GM12864 (cell line): ENCODE results near the gene BMPR2.

Source experiments
- DNase-seq: peaks from one replicate; pipeline ENCODE4 v3.0.0-alpha.2; 2011; ENCODE audit warnings: low read depth
- H3K4me3 ChIP-seq: 2 replicates; pipeline ENCODE4 v1.5.1; 2011; ENCODE audit warnings: mild to moderate bottlenecking, low read depth, low read length, control low read depth
- TF ChIP-seq, protein P1 (sequence below): IDR thresholded peaks from 2 replicates; pipeline ENCODE4 v1.5.1; 2011; ENCODE audit warnings: low read depth, mild to moderate bottlenecking, moderate library complexity, low read length, control low read depth, inconsistent platforms; ENCODE audit errors: missing control alignments

BMPR2 gene

GRCh38 chr2:202604699-202605098, 228.6 kb downstream of the BMPR2 start:
- no peak overlapping the region for H3K4me3 ChIP-seq
- DNase-seq, result peak; percentile 36
- TF ChIP-seq, protein P1, sequence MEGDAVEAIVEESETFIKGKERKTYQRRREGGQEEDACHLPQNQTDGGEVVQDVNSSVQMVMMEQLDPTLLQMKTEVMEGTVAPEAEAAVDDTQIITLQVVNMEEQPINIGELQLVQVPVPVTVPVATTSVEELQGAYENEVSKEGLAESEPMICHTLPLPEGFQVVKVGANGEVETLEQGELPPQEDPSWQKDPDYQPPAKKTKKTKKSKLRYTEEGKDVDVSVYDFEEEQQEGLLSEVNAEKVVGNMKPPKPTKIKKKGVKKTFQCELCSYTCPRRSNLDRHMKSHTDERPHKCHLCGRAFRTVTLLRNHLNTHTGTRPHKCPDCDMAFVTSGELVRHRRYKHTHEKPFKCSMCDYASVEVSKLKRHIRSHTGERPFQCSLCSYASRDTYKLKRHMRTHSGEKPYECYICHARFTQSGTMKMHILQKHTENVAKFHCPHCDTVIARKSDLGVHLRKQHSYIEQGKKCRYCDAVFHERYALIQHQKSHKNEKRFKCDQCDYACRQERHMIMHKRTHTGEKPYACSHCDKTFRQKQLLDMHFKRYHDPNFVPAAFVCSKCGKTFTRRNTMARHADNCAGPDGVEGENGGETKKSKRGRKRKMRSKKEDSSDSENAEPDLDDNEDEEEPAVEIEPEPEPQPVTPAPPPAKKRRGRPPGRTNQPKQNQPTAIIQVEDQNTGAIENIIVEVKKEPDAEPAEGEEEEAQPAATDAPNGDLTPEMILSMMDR, result no peak

DNA sequence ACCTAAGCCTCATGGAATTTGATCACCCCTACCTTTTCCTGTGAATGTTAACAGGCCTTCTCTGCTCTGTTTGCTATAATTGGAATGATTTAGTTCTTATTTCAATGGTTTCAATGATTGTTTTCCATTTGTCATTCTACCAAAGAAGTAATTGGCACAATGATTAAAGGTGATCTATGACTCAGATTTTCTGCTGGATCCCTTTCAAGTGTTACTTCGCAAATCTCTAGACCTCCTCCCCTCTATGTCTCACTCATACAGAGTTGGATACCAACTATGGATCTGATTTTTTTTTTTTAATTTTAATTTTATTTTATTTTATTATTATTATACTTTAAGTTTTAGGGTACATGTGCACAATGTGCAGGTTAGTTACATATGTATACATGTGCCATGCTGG, 229.0 kb downstream of the BMPR2 start:
- H3K4me3 ChIP-seq, result no peak overlapping the region
- TF ChIP-seq, protein P1, result no peak
- no peak for DNase-seq

DNA sequence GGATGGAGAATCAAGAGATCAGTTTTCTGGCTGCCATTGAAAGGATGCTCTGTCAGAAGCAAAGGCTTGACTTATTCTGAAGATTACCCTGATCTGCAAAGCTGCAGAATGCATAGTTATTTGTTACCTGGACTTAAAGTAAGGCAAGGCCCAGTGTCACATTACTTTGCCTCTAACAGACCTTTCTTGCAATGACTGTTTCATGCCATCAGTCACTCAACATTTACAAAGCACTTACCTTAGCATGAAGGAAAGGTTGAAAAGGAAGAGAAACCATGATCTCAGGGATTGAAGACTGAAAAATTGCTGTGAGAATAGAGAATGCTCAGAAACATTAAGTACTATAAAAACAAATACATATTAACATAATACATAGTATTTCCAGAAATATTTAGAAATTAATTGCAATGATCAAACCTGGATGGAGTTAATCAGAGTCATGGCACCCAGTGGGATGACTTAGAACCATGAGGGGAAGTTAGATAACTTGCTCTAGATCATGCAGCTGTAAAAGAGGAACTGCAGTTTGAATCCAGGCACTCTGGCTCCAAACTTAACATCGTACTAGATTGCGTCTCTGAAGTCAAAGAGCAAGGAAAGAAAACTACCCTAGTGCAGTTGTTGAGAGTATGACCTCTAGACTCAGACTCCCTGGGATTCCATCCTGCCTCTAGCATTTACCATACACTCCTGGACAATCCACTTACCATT, 232.2 kb downstream of the BMPR2 start:
- TF ChIP-seq, protein P1, result no peak
- DNase-seq, result peak; percentile 46
- no peak overlapping the region for H3K4me3 ChIP-seq

DNA sequence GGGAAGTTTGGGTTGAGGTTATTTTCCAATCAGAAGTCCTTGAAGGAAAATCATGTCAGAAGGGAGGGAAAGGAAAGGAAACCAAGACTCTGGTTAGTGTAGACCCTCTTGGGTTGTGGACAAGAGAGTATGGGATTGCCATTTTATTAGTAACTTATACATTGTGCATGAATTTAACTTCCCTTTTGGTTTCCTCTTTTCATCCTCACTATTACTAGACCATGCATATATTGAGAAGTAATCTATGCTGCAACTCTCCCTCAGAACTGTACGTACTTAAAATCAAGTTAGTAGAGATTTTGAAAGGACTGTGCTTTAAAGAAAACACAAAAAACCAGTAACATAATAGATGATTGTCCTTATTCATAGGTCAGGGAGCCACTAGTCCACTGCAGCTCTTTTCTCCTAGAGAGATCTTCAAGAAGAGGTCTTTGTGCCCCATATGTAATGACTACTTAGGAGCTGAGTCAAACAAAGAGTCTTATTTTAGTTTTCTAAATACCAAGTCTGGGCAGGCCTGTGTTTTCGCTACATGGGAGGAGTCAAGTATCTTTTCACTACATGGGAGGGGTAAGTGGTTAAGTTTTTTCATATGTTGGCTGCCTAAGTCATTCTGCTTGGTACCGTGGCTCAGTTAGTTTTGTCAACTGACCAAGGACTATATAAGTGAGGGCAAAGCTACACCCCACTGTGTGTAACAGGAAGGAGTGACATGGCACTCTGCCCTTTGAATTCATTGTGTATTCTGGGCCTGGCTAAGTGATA, 233.4 kb downstream of the BMPR2 start:
- TF ChIP-seq, protein P1, result no peak
- peak; percentile 83 for DNase-seq
- H3K4me3 ChIP-seq, result no peak overlapping the region

DNA sequence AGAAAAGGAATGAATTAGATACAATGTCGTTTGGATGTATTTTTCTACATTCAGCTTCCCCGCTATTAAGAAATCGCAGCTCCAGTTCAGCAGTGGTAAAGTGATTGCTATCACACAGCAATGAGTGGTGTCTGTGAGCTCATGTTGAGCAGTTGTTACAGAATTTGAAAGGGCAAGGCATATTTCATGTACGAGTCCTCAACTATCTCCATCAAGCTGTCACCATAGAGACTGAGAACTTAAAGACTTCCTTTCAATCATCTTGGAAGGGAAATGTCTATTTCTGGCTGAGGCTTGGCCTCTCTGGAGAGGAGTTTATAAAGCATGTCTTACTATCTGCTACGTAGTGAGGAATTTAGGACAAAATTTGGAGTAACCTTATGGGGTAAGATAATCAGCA, 234.3 kb downstream of the BMPR2 start:
- DNase-seq, result no peak
- H3K4me3 ChIP-seq, result no peak overlapping the region
- TF ChIP-seq, protein P1, result no peak

DNA sequence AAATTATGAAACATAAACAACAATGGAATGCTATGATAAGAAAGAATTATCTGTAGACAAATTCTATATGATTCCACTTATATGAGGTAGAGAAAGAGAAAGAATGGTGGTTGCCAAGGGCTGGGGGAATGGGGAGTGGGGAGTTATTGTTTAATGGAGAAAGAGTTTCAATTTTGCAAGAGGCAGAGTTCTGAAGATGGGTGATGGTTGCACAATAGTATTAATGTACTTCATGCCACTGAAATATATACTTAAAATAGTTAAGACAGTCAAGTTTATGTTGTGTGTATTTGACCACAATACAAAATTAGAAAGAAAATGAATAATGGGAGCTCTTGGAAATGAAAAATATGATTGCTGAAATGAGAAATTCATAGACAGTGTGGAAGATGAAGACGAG, 236.0 kb downstream of the BMPR2 start:
- TF ChIP-seq, protein P1, result no peak
- DNase-seq, result no peak
- H3K4me3 ChIP-seq, result no peak overlapping the region

DNA sequence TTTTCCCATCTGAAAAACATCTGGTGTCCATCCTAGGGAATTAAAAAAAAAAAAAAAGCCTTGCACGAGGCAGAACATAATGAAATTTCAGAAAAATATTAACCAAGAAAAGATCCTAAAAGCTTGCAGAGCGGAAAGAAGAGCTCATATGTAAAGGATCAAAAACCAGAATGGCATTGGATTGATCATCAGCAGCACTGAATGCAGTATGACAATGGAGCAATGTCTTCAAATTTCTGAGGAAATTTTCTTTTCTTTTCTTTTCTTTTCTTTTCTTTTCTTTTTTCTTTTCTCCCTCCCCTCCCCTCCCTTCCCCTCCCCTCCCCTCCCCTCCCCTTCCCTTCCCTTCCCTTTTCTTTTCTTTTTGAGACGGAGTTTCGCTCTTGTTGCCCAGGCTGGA, 237.4 kb downstream of the BMPR2 start:
- H3K4me3 ChIP-seq, result no peak overlapping the region
- TF ChIP-seq, protein P1, result no peak
- no peak for DNase-seq
